IPS-NIHi11 (cell line): ENCODE data around the gene GPR37L1.

Source experiments
- DNase-seq: peaks from one replicate; pipeline ENCODE4 v3.0.0; 2012; ENCODE audit warnings: mixed read lengths, low spot score

Gene GPR37L1

GRCh38 chr1:202122639-202123335 lies at the start of gene GPR37L1:
GPR37L1 (plus strand) TSS chr1:202122917; CDS start chr1:202122964, 47 bp downstream.
- peak; percentile 92 for DNase-seq

- DNase-seq, result no peak
Observed at GRCh38 chr1:202073206-202073605, 49.5 kb upstream of the GPR37L1 start.

- DNase-seq, result no peak
Observed at GRCh38 chr1:202074985-202075384, 47.7 kb upstream of the GPR37L1 start.

GRCh38 chr1:202075389-202075788 lies 47.3 kb upstream of the GPR37L1 start:
- no peak for DNase-seq

- DNase-seq, result no peak
Observed at GRCh38 chr1:202076050-202076511, 46.6 kb upstream of the GPR37L1 start.

GRCh38 chr1:202078241-202078640 lies 44.5 kb upstream of the GPR37L1 start:
- DNase-seq, result no peak

GRCh38 chr1:202081992-202082391 lies 40.7 kb upstream of the GPR37L1 start:
- no peak for DNase-seq

GRCh38 chr1:202084791-202085681 lies 37.7 kb upstream of the GPR37L1 start:
- peak; percentile 71 for DNase-seq

- peak; percentile 62 for DNase-seq
Observed at GRCh38 chr1:202085682-202086373, 36.9 kb upstream of the GPR37L1 start.

- peak; percentile 50 for DNase-seq
Observed at GRCh38 chr1:202086579-202087350, 36.0 kb upstream of the GPR37L1 start.

GRCh38 chr1:202088206-202088605 lies 34.5 kb upstream of the GPR37L1 start:
- no peak for DNase-seq

- peak; percentile 33 for DNase-seq
Observed at GRCh38 chr1:202090994-202091393, 31.7 kb upstream of the GPR37L1 start.

GRCh38 chr1:202093858-202094257 lies 28.9 kb upstream of the GPR37L1 start:
- DNase-seq, result no peak

- DNase-seq, result no peak
Observed at GRCh38 chr1:202101184-202101583, 21.5 kb upstream of the GPR37L1 start.

GRCh38 chr1:202104073-202104472 lies 18.6 kb upstream of the GPR37L1 start:
- no peak for DNase-seq

GRCh38 chr1:202105571-202106339 lies 17.0 kb upstream of the GPR37L1 start:
- peak; percentile 91 for DNase-seq

GRCh38 chr1:202106340-202107254 lies 16.1 kb upstream of the GPR37L1 start:
- no peak for DNase-seq

- DNase-seq, result peak; percentile 51
Observed at GRCh38 chr1:202107321-202107761, 15.4 kb upstream of the GPR37L1 start.
